Bronchial smooth muscle cell (primary cell): ENCODE data around the gene HEXD. TPM values are rescaled to one million over a fixed set of nuclear protein-coding genes. Genes with fewer than 3 reads are reported as not detected.

Experiments
- total RNA-seq: library from RNA; depleted of rRNA; stranded (reverse); fragments of >200 nt; gene quantifications from 2 replicates; pipeline ENCODE4 v1.2.1, GENCODE V29; 2014

Gene HEXD
- 12.8 and 14.0 TPM in 2 replicates for total RNA-seq

GRCh38 chr17:82418001-82418986, at the start of gene HEXD, which contains the start of gene OGFOD3:
HEXD (plus strand) TSS chr17:82418347; CDS start chr17:82419800, 1,453 bp downstream.
OGFOD3 (minus strand) TSS chr17:82418586; CDS start chr17:82418485, 101 bp downstream.

DNA sequence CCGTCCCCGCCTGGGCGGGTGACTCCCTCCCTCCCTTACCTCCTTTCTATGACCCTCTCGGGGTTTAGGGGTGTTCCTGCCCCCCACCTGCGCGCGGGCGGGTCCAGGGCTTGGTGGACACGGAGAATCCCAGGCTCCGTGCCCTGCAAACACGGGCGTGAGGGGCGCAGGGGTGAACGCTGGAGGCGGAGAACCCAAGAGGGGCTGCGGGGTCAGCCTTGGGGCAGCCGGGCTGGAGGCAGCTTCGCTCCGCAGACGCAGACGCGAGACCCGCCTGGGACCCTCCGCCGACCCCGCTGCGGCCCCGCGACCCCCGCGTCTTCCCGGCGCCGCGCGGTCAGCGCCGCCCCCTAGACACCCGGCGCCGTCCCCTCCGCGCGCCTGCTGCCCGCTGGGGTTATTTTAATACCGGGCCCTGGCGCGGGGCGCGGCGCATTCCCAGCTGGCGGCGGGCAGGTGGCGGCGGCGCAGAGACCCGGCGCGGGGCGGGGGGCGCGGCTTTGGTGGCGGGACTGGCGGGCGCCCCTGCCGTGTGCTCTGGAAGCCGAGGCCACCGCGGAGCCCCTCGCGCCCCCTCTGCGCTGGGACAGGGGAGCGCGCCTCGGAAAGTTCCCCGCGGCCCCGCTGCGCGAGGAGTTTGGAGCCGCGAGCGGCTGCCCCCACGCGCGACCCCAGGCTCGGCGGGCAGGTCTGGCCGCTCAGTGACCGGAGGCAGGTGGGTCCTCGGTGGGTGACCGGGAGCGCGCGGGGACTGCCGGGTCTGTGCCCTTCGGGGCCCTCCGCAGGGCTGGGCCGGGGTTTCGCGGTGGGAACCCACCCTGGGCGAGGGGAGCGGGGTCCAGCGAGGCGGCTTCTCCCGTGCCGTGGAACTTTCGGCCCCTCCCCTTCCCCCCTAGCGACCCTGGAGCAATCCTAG, 46.6 kb upstream of the HEXD start, which contains the start of gene UTS2R:
Gene UTS2R (plus strand): TSS at position 433 of the 916 bp plus-strand sequence. CDS start 2,560 bp downstream, outside the sequence.

GRCh38 chr17:82450357-82451106, 32.4 kb downstream of the HEXD start, which contains the start of gene CYBC1:
CYBC1 (minus strand) TSS chr17:82450752; CDS start chr17:82449254, 1,498 bp downstream.

DNA sequence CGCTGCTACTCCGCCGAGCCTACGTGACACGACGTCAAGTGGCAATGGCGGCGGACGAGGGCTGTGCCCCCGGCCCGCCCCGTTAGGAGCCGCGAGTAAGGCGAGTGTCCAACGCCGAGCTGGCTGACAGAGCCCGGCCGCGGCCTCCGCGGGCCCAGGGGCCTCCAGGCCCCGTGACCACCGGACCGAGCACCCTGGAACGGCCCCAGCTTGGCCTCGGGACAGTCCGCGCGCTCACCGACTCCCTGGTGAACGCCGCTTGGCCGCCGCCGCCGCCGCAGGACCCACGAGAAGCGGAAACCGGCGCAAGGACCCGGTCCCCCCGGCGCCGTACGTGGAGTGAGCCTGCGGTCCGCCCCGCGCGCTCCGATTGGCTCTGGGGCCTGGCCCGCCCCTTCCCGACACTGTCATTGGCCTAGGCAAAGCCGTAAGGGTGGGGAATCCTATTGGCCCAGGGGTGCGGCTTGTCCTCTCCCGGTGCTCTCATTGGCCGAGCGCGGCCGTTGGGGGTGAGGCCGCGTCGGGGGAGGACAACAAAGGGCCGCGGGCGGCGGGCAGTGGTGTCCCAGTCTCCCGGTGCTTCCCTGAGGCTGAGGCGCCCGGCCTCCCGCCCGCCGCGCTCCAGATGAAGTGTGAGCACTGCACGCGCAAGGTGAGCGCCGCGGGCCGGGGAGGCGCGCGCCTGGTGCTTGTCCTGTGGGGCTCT, 40.2 kb downstream of the HEXD start, which contains the start of gene NARF:
Gene NARF (plus strand): TSS at position 563 of the 706 bp plus-strand sequence. CDS start 63 bp downstream, at position 626.

Other genes starting within 250 kb of the HEXD start
- 11.8 and 12.5 TPM in 2 replicates for gene CCDC57, start 205.5 kb upstream of the HEXD start, total RNA-seq
- gene SLC16A3, start 189.3 kb upstream of the HEXD start, total RNA-seq = 54.5 and 74.1 TPM in 2 replicates
- 46.2 and 64.2 TPM in 2 replicates for gene CSNK1D, start 144.6 kb upstream of the HEXD start, total RNA-seq
- gene CD7, start 100.7 kb upstream of the HEXD start, total RNA-seq = 0.43 TPM in 1 of 2 replicates, not detected in the other
- 20.2 and 38.8 TPM in 2 replicates for gene SECTM1, start 84.6 kb upstream of the HEXD start, total RNA-seq
- under 0.01 TPM in 1 of 2 replicates, not detected in the other for gene TEX19, start 59.1 kb upstream of the HEXD start, total RNA-seq
- not detected in 2 replicates for gene UTS2R, start 46.6 kb upstream of the HEXD start, total RNA-seq
- 22.5 and 48.0 TPM in 2 replicates for gene OGFOD3, start 239 bp downstream of the HEXD start, total RNA-seq
- 49.2 and 65.9 TPM in 2 replicates for gene CYBC1, start 32.4 kb downstream of the HEXD start, total RNA-seq
- gene NARF, start 40.4 kb downstream of the HEXD start, total RNA-seq = 17.7 and 38.7 TPM in 2 replicates
- 19.5 and 19.7 TPM in 2 replicates for gene FOXK2, start 101.4 kb downstream of the HEXD start, total RNA-seq
- 40.9 and 44.3 TPM in 2 replicates for gene WDR45B, start 230.1 kb downstream of the HEXD start, total RNA-seq